Fibroblast of lung (primary cell): ENCODE data around the gene RPL13A. TPM values are rescaled to one million over a fixed set of nuclear protein-coding genes. Genes with fewer than 3 reads are reported as not detected.

ENCODE experiments used
- DNase-seq, 2 donors: peaks; one replicate each; pipeline versions ENCODE4 v3.0.0 to v3.0.0-alpha.2; 2010; ENCODE audit warnings: low read depth in 2 of 2
- H2AFZ ChIP-seq: 2 replicates; pipeline ENCODE4 v1.5.1; 2012; ENCODE audit warnings: low read length, control low read depth, inconsistent platforms
- H3K27ac ChIP-seq: 2 replicates; pipeline ENCODE4 v1.5.1; 2011; ENCODE audit warnings: low read length, control low read depth; ENCODE audit not compliant: insufficient read depth
- H3K27me3 ChIP-seq: 2 replicates; pipeline ENCODE4 v1.5.1; 2011; ENCODE audit warnings: mild to moderate bottlenecking, low read length; ENCODE audit not compliant: control insufficient read depth, insufficient read depth
- H3K36me3 ChIP-seq: 2 replicates; pipeline ENCODE4 v1.5.1; 2011; ENCODE audit warnings: low read length; ENCODE audit not compliant: control insufficient read depth, insufficient read depth
- H3K4me1 ChIP-seq: 2 replicates; pipeline ENCODE4 v1.5.1; 2011; ENCODE audit warnings: low read length; ENCODE audit not compliant: control insufficient read depth, insufficient read depth; ENCODE audit errors: extremely low read depth
- H3K4me2 ChIP-seq: 2 replicates; pipeline ENCODE4 v1.5.1; 2011; ENCODE audit warnings: low read length, control low read depth; ENCODE audit not compliant: insufficient read depth; ENCODE audit errors: extremely low read depth
- H3K4me3 ChIP-seq, 4 experiments: fragments of 200-600 bp in 1 of 4; sonication (generic) in 1 of 4; replicated peaks in 1 of 4; 2 replicates each; pipeline ENCODE4 v1.5.1; 2011 to 2016; ENCODE audit warnings: low read length in 4 of 4, low read depth in 3 of 4, mild to moderate bottlenecking in 3 of 4, control low read depth in 2 of 4, inconsistent platforms in 1 of 4, mixed read lengths in 1 of 4; ENCODE audit not compliant: insufficient read depth in 1 of 4; ENCODE audit errors: control extremely low read depth in 1 of 4
- H3K79me2 ChIP-seq: 2 replicates; pipeline ENCODE4 v1.5.1; 2012; ENCODE audit warnings: mild to moderate bottlenecking, low read length, inconsistent platforms; ENCODE audit not compliant: control insufficient read depth, insufficient read depth
- H3K9ac ChIP-seq: 2 replicates; pipeline ENCODE4 v1.5.1; 2011; ENCODE audit warnings: mild to moderate bottlenecking, low read length, control low read depth; ENCODE audit not compliant: insufficient read depth
- H3K9me3 ChIP-seq: 2 replicates; pipeline ENCODE4 v1.5.1; 2012; ENCODE audit warnings: low read depth, low read length; ENCODE audit not compliant: control insufficient read depth, insufficient read depth
- H4K20me1 ChIP-seq: 2 replicates; pipeline ENCODE4 v1.5.1; 2011; ENCODE audit warnings: low read length; ENCODE audit not compliant: control insufficient read depth, insufficient read depth; ENCODE audit errors: extremely low read depth
- EZH2 ChIP-seq: IDR thresholded peaks from 2 replicates; pipeline ENCODE4 v1.5.1; 2012; ENCODE audit warnings: low read length, control low read depth, mild to moderate bottlenecking; ENCODE audit errors: missing control alignments
- polyA plus RNA-seq, 2 donors: library from polyadenylated mRNA; depleted of rRNA in 1 of 2; stranded (reverse) in 1 of 2; unstranded in 1 of 2; fragments of >200 nt; gene quantifications; 2 replicates each; pipeline ENCODE4 v1.2.1, GENCODE V29; 2011 to 2012; ENCODE audit warnings: missing spikeins in 1 of 2
- total RNA-seq: library from RNA; depleted of rRNA; stranded (reverse); fragments of >200 nt; gene quantifications from 2 replicates; pipeline ENCODE4 v1.2.1, GENCODE V29; 2014
- TF ChIP-seq, protein P1 (sequence below), 2 donors: IDR thresholded peaks in 1 of 2; conservative IDR thresholded peaks in 1 of 2; 1 replicate in 1 of 2; 2 replicates in 1 of 2; pipeline ENCODE4 v1.5.1; 2011 to 2012; ENCODE audit warnings: low read length in 2 of 2, control low read depth in 1 of 2, inconsistent platforms in 1 of 2, low read depth in 1 of 2, mild to moderate bottlenecking in 1 of 2

Gene RPL13A
- total and polyA plus RNA-seq, 2 donors (not counting 1 experiment from before 2014, with no cell fraction given): 1,418 to 3,385 TPM

DNA sequence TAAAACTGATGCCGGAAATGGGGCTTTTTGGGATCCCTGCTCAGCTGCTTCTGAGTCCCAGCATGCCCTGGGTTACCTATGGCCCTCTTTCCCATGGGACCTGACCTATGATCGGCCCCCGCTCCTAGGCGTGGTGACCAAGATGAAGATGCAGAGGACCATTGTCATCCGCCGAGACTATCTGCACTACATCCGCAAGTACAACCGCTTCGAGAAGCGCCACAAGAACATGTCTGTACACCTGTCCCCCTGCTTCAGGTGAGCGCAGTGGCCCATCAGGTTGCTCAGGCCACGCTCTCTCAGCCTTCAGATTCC, 10.3 kb downstream of the RPL13A start:
- H3K27me3 ChIP-seq: no peaks in the 10 kb centered on the region
- no peak for TF ChIP-seq EZH2
- peak overlapping the region; percentile 92 for H3K27ac ChIP-seq
- DNase-seq: no peak
- H4K20me1 ChIP-seq: no peaks in the 10 kb centered on the region
- no peak overlapping the region for H3K9ac ChIP-seq
- no peaks in the 10 kb centered on the region for H3K9me3 ChIP-seq
- peaks cover 9% of the 10 kb centered on the region for H3K4me1 ChIP-seq
- H3K4me2 ChIP-seq: peak overlapping the region; percentile 97
- peak overlapping the region; percentile 88 to 97 (median 95) for H3K4me3 ChIP-seq
- peaks cover 28% of the 10 kb centered on the region for H3K79me2 ChIP-seq
- H2AFZ ChIP-seq: no peak overlapping the region
- H3K36me3 ChIP-seq: peaks cover 26% of the 10 kb centered on the region

DNA sequence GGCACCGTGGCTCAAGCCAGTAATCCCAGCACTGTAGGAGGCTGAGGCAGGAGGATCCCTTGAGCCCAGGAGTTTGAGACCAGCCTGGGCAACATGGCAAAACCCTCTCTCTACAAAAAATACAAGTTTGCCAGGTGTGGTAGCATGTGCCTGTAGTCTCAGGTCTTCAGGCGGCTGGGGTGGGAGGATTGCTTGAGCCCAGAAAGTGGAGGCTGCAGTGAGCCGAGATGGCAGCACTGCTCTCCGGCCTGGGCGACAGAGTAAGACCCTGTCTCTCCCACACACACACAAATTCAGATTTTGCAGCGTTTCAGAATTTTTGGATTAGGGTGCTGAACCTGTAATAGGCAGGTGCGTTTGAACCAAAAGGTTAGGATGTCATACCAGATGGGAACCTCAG, 11.1 kb downstream of the RPL13A start:
- H3K9ac ChIP-seq: no peak overlapping the region
- no peak overlapping the region for H3K4me3 ChIP-seq

DNA sequence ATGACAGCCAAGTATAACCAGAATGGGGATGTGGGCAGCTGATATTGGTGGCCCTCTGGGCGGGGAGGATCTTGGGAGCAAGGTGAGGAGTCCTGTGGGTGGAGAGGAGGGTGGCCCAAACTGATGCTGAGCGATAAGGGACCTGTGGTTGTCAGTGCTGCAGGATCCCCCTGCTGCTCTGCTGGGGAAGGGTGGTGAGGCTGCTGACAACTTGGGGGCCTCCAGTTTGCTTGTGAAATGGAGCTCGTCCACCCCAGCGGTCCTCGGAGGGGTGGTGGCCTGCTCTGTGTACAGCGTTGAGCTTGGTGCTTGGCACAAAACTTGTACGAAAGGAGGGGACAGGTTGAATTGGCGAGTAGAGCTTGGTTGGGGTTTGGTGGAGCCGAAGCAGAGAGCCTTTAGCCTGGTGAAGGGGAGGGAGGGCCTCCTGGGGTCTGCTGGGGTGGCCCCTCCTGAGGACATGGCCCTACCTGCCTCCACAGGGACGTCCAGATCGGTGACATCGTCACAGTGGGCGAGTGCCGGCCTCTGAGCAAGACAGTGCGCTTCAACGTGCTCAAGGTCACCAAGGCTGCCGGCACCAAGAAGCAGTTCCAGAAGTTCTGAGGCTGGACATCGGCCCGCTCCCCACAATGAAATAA, 11.7 kb downstream of the RPL13A start:
- no peaks in the 10 kb centered on the region for H4K20me1 ChIP-seq
- no peaks in the 10 kb centered on the region for H3K9me3 ChIP-seq
- H3K27me3 ChIP-seq: no peaks in the 10 kb centered on the region
- H3K4me2 ChIP-seq: peak overlapping the region; percentile 19
- H3K9ac ChIP-seq: no peak overlapping the region
- H3K36me3 ChIP-seq: peaks cover 26% of the 10 kb centered on the region
- peaks cover 28% of the 10 kb centered on the region for H3K79me2 ChIP-seq
- TF ChIP-seq, protein P1, sequence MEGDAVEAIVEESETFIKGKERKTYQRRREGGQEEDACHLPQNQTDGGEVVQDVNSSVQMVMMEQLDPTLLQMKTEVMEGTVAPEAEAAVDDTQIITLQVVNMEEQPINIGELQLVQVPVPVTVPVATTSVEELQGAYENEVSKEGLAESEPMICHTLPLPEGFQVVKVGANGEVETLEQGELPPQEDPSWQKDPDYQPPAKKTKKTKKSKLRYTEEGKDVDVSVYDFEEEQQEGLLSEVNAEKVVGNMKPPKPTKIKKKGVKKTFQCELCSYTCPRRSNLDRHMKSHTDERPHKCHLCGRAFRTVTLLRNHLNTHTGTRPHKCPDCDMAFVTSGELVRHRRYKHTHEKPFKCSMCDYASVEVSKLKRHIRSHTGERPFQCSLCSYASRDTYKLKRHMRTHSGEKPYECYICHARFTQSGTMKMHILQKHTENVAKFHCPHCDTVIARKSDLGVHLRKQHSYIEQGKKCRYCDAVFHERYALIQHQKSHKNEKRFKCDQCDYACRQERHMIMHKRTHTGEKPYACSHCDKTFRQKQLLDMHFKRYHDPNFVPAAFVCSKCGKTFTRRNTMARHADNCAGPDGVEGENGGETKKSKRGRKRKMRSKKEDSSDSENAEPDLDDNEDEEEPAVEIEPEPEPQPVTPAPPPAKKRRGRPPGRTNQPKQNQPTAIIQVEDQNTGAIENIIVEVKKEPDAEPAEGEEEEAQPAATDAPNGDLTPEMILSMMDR (conservative IDR thresholded peaks at IDR 0.05 in 1 of 2, IDR thresholded peaks at IDR 0.05 in 1 of 2; ENCODE audit: low read depth in 1 of 2, low read length in 2 of 2): no peak
- no peak for TF ChIP-seq EZH2
- H3K27ac ChIP-seq: no peak overlapping the region
- no peak overlapping the region for H2AFZ ChIP-seq
- no peak overlapping the region for H3K4me3 ChIP-seq
- DNase-seq: no peak
- H3K4me1 ChIP-seq: peaks cover 9% of the 10 kb centered on the region

More for the DNA sequence above, 11.1 kb downstream of the RPL13A start:
- no peak for DNase-seq
- Histone ChIP-seq H3K79me2 (peaks cover 28% of the 10 kb centered on the region), H2AFZ (no peak overlapping the region), H3K4me1 (peaks cover 9% of the 10 kb centered on the region), H3K4me2 (peak overlapping the region; percentile 19), H3K9me3 (no peaks in the 10 kb centered on the region), H3K27me3 (no peaks in the 10 kb centered on the region), H3K27ac (no peak overlapping the region), H3K36me3 (peaks cover 26% of the 10 kb centered on the region), H4K20me1 (no peaks in the 10 kb centered on the region)
- TF ChIP-seq, protein P1 (conservative IDR thresholded peaks at IDR 0.05 in 1 of 2, IDR thresholded peaks at IDR 0.05 in 1 of 2; ENCODE audit: low read depth in 1 of 2, low read length in 2 of 2): no peak
- no peak for TF ChIP-seq EZH2
